ENCODE data around the gene SRRT. TPM values are rescaled to one million over a fixed set of nuclear protein-coding genes. Genes with fewer than 3 reads are reported as not detected.

SRRT gene
- total RNA-seq, 2 donors from 2014 or later, result 78.0 to 91.2 TPM

DNA sequence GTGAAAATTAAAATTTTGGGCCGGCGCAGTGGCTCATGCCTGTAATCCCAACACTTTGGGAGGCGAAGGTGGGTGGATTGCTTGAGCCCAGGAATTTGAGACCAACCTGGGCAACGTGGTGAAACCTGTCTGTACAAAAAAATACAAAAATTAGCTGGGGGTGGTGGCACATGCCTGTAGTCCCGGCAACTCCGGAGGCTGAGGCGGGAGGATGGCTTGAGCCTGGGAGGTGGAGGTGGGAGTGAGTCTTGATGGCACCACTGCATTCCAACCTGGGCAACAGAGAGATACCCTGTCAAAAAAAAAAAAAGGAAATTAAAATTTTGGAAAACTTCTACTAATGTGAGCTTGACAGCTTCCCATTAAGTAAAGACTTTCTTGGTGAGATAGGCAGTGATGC lies 3.1 kb downstream of the SRRT start:
- intact Hi-C loops (cut with DNase I), result no loop called here

GRCh38 chr7:100878685-100879084 lies 3.8 kb downstream of the SRRT start:
- intact Hi-C loops (cut with DNase I), result no loop called here
- DNase-seq (ENCODE audit: low spot score), result no peak

More for the DNA sequence above, 3.1 kb downstream of the SRRT start:
- DNase-seq (ENCODE audit: low spot score), result no peak

DNA sequence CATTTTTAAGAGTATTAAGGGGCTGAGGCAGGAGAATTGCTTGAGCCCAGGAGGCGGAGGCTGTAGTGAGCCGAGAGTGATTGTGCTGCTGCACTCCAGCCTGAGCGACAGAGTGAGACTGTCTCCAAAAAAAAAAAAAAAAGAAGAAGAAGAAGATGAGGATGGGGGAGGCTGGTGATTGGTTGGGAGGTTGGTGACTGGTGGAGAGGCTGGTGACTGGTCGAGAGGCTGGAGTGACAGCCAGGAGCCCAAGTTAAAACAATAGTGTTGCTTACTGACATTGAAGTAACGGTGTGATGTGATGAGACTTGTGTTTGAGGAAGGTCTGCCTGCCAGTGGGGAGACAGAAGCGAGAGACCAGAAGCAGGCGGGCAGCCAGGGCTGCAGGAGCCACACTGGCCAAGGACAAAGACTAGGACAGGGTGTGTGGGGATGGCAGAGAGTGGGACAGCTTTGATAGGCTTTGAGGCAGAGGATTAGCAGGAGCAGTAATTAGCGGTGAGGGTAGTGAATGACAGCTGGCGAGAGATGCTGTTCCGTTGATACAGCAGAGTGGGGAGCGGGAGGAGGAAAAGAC lies 4.9 kb downstream of the SRRT start:
- intact Hi-C loops (cut with DNase I), result no loop called here
- DNase-seq (ENCODE audit: low spot score), result no peak

GRCh38 chr7:100880645-100881044 lies 5.7 kb downstream of the SRRT start:
- no peak for DNase-seq (ENCODE audit: low spot score)
- intact Hi-C loops (cut with DNase I), result no loop called here

GRCh38 chr7:100881136-100881535 lies 6.2 kb downstream of the SRRT start:
- intact Hi-C loops (cut with DNase I), result no loop called here
- DNase-seq (ENCODE audit: low spot score), result no peak

- intact Hi-C loops (cut with DNase I), result no loop called here
- DNase-seq (ENCODE audit: low spot score), result no peak
Measured at GRCh38 chr7:100882201-100882600, 7.3 kb downstream of the SRRT start.

DNA sequence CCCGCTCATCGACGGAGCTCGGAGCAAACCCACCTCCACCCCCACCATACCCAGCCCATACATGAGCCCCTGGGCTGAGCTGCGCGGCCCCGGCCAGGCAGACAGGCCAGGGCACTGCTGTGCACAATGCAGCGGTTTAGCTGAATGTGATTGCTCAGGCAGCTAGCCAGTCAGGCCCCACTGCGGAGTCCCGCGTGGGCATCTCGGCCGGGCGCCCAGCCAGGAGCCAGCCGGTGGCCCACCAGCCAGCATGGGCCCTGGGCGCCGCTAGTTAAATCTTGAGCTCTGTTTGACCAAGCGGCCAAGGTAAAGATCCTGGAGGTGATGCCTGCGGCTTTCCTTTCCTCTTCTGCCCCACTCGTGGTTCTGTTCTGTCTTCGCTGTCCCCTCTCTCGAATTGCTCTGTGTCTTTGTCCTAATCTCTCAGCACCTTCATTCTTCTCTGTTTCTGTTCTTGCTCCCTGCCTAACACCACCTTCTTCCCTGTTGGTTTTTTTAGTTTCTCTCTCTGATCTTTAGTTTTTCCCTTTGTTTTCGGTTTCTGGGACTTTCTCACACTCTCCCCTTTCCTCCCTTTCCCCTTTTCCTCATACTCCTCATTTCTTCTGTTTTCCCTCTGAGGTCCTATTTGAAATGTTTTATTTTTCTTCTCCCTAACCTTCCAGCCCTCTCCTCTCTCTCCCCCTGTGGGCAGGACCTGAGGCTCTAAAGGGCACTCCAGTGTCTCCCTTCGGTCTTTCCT lies 8.1 kb downstream of the SRRT start:
- no peak for DNase-seq (ENCODE audit: low spot score)
- intact Hi-C loops (cut with DNase I), result no loop called here

- no peak for DNase-seq (ENCODE audit: low spot score)
- intact Hi-C loops (cut with DNase I), result no loop called here
Measured at GRCh38 chr7:100884736-100885439, 10.0 kb downstream of the SRRT start.

- intact Hi-C loops (cut with DNase I), result no loop called here
- no peak for DNase-seq (ENCODE audit: low spot score)
Measured at GRCh38 chr7:100885440-100886141, 10.7 kb downstream of the SRRT start.

DNA sequence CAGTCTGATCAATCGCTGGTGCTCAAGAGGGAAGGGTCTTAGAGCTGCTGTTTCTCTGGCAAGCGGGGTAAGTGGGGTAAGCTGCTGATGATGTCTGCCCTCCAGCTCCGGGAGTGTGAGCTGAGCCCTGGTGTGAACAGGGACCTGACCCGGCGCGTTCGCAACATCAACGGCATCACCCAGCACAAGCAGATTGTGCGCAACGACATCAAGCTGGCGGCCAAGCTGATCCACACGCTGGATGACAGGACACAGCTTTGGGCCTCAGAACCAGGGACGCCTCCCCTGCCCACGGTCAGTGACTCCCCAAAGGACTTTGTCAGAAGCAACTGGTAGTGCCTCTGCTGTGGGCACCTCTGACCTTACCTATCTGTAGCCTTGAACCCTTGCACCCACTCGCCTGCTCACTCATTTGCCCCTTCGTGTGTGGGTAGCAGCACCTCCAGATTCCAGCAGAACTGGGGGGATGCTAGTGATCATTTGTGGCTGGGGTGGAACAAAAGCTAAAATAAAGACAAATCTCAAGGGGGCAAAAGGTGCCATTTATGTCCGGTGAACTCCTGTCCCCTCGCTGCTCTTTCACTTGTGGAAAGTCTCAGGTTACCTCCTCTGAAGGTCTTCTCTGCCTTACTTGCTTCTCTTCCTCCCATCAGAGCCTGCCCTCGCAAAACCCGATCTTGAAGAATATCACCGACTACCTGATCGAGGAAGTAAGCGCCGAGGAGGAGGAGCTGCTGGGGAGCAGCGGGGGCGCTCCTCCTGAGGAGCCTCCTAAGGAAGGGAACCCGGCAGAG lies 11.4 kb downstream of the SRRT start:
- intact Hi-C loops (cut with DNase I), result no loop called here
- no peak for DNase-seq (ENCODE audit: low spot score)

GRCh38 chr7:100886936-100887515 lies 12.1 kb downstream of the SRRT start:
- no peak for DNase-seq (ENCODE audit: low spot score)
- intact Hi-C loops (cut with DNase I), result no loop called here

GRCh38 chr7:100887516-100888290 lies 12.8 kb downstream of the SRRT start:
- no peak for DNase-seq (ENCODE audit: low spot score)
- intact Hi-C loops (cut with DNase I), result no loop called here

DNA sequence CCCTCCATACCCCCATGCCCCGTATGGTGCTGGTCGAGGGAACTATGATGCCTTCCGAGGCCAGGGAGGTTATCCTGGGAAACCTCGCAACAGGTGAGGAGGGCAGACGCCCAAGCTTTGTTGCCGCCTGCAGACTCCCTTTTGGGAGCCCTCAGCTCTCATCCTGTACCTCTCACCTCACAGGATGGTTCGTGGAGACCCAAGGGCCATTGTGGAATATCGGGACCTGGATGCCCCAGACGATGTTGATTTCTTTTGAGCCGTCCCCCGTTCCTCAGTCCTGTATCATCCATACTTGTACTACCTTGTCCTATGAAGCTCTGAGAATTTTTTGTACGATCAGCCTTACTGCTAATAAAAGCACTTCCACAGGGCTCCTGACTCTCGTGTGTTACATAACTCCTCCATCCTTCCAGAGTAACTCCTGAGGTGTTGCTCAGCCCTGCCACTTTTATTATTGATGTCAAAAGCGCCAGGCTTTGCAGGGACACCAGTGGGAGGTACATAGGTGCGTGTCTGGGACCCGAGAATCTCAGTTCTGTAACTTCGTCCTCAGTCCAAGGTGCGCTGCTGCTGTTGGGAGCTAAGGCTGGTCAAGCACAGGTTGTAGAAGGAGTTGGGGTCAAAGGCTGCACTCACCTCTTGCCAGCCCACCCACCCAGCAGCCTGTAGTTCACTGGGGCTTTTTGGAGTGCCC lies 13.5 kb downstream of the SRRT start:
- no peak for DNase-seq (ENCODE audit: low spot score)
- intact Hi-C loops (cut with DNase I), result no loop called here

DNA sequence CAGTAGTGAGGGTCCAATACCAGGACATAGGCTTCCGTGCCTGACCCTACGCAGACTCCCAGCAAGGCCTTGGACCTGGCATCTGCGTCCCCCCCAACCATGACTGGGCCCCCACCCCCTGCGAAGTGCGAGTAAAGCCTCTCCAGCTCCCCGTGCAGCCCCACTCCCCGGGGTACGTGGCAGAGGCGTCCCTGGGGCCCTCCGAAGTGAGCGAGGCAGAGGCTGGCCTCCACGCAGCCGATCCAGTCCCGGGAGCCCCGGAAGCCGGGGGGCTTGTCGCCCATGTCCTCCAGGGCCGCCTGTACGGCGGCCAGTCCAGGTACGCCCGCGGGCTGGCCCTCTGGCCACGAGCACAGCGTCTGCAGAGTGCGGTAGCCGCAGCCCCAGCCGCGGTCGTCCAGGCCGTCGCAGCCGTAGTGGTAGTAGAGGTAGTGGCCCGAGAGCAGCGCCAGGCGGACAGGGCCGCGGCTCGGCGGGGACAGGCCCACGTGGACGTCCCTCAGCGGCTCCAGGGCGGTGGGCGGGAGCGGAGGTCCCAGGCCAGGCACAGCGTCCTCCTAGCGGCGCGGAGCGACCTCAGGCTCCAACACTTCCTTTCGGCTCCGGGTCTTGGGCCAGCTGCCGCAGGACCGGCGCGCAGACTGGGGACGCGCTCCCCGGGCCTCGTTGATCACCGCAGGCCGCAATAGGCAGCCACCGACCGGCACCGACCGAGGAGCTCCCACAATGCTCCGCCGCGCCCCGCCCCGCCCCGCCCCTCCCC lies 14.3 kb downstream of the SRRT start, which contains the start of gene UFSP1:
UFSP1 (minus strand) TSS at position 728 of the 763 bp plus-strand sequence; CDS start at position 284, 444 bp downstream.
- no peak for DNase-seq (ENCODE audit: low spot score)

DNA sequence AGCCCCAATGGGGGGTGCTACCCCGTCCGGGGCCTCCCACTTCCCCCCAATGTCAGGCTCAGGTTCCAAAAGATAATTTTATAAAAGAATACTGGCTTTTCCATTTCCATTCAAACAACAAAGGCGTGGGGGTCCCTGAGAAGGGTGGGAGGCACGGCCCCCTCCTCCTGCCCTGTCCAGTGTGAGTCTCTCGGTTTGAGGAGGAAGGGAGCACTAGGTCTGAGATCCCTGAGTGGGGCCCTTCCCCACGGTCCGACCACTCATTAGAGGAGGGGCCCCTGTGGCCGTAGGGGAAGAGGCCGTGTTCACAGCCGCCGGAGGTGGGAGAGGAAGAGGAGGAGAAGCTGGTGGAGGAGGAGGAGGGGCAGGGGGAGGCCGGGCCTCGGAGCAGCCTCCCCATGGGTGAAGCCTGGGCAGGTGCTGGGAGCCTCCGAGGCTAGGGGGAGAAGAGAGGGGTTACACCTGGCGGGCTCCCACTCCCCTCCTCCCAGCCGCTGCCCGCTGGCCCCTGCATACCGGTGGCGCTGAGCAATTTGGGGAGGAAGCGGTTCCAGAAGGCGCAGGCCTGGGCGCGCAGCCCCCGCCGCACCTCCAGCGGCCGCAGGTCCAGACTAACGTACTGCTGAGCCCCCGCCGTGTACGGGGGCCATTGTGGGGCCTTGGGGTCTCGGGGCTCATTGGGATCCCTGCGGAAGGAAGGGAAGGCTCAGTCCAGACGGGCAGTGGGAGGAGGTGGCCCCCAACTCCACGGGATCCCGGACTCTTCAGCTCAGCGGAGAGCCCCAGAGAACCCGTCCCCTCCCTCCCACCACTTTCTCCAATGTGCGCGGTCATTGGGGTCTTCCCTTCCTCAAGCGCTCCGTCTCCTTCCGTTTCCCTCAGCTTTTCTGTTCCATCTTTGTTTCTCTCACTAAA lies 16.0 kb downstream of the SRRT start:
- no peak for DNase-seq (ENCODE audit: low spot score)
- intact Hi-C loops (cut with DNase I), result loop anchor here in 1 of 2 donors (5.0 kb wide), 1 partner anchor 176 kb away; no protein-coding TSS in a partner anchor

More for the DNA sequence above, 14.3 kb downstream of the SRRT start, which contains the start of gene UFSP1:
- intact Hi-C loops (cut with DNase I), result no loop called here
